ENCODE measurements around the gene RPS5.
"Not testable (repeated sequence)": the region's sequence is repeated elsewhere in the genome, so short reads cannot be mapped to it uniquely, and the experiment has no call there.

The RPS5 gene

DNA sequence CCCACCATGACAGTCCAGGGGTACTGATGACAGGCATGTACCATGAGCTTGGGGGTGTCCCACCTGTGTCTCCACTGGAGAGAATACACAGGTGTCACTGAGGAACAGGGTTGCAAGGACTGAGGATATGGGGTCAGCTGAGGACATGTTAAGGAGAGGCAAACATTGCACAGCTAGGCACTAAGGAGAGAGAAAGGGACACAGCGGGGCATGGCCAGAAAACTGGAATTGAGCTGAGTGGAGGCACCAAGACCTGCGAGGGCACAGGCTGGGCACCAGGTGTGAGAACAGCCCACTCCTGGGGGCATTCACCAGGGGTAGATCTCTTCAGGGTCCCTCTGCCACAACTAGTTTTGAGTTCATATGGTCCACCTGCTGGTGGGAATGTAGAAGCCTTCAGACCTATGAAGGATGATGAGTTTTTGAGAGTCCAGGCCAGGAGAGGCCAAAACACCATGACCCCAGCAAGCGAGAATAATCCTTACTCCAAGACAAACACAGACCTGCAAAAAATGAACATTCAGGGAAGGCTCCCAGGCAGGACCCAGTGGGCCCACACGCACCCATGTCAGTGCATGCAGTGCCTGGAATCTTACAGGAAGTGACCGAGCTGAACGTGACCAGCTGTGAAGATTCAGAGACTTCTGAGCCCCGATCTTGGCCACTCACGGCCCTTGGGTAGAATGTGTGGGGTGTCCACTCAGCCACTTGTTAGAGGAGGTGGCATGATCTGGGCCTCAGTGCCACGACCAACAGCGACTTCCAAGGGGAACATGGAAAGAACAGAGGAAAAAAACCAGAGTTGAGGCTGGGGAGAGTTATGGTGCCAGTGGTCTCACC is 20.0 kb downstream of the RPS5 start:
- DNase-seq (ENCODE audit: low read depth): no peak

DNA sequence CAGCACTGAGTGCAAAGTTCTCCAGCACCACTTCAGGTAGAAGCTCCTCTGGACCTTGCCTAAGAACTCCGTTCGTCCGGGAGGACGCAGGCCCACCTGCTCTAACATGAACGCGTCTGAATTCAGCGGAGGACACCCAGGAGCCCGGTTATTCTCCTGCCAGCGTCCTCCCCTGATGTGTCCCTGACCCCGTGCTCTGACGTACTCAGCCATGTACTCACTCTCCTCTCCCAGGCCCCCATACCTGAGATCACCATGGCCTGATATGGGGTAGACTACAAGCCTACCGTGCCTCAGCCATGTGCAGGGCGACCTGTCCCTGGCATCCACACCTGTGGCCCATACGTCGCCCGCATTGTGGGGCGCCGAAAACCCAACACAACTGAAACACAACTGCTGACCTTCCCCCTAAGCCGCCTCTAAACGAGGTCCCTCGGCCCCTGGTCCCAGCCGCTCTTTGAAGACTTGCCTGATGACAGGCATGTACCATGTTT is 20.6 kb downstream of the RPS5 start:
- DNase-seq (ENCODE audit: low read depth): no peak

GRCh38 chr19:58408152-58409009 is 21.3 kb downstream of the RPS5 start, which contains the start of gene ZNF584:
Gene ZNF584 (plus strand): TSS chr19:58408649. CDS start chr19:58409148, 499 bp downstream.
- peak; percentile 90 for DNase-seq (ENCODE audit: low read depth)

DNA sequence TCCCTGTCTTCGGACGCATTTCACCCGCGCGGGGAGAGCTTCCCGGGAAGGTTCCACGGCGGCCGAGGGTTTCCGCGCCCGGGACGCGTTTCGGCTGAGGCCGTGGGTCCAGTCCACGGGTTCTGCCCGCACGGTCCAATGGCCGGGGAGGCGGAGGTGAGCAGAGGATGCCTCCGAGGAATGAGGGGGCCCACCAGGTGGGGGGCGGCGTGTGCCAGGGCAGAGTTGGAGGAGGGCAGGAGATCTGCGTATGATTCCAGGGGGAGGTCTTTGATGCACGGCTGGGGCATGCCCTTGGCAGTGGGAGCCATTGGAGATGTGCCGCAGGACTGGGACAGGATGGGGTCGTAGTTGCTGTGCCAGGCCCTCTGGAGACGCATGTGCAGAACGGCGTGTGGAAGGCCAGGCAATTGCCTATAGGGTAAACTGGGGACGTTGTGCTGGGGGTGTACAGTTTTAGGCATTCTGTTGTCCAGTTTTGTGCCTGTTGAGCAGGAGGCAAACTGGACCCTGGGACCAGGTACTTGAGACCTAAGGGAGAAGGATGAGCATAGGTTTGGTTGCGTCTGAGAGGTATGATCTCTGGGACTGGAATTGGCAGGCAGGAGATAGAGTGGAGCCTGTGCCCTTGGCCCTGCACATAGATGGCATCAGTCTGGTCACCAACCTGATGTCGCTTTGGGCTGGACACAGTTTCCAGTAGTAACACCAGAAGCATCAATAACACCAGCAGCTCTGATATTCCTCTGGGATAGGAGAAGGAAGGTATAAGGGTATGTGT is 22.1 kb downstream of the RPS5 start:
- no peak for DNase-seq (ENCODE audit: low read depth)

- no peak for DNase-seq (ENCODE audit: low read depth)
Measured at GRCh38 chr19:58416604-58417003, 29.5 kb downstream of the RPS5 start.

DNA sequence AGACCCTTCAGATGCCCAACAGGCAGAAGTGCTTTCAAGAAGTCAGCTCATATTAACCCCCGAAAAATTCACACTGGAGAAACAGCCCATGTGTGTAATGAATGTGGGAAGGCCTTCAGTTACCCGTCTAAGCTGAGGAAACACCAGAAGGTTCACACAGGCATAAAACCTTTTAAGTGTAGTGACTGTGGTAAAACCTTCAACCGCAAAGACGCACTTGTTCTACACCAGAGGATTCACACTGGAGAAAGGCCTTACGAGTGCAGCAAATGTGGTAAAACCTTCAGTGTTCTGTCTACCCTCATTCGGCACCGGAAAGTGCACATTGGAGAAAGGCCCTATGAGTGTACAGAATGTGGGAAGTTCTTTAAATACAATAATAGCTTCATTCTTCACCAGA is 30.0 kb downstream of the RPS5 start:
- no peak for DNase-seq (ENCODE audit: low read depth)

- no peak for DNase-seq (ENCODE audit: low read depth)
Measured at GRCh38 chr19:58428617-58429016, 41.5 kb downstream of the RPS5 start.

GRCh38 chr19:58429745-58430144 is 42.7 kb downstream of the RPS5 start:
- no peak for DNase-seq (ENCODE audit: low read depth)

- DNase-seq (ENCODE audit: low read depth): no peak
Measured at GRCh38 chr19:58434217-58434616, 47.1 kb downstream of the RPS5 start.

- peak; percentile 100 for DNase-seq (ENCODE audit: low read depth)
Measured at GRCh38 chr19:58439576-58440554, 52.8 kb downstream of the RPS5 start, which contains the start of gene ZNF132. Gene ZNF132 (minus strand): TSS chr19:58440153. CDS start chr19:58439821, 332 bp downstream.

GRCh38 chr19:58440556-58440955 is 53.5 kb downstream of the RPS5 start:
- no peak for DNase-seq (ENCODE audit: low read depth)

DNA sequence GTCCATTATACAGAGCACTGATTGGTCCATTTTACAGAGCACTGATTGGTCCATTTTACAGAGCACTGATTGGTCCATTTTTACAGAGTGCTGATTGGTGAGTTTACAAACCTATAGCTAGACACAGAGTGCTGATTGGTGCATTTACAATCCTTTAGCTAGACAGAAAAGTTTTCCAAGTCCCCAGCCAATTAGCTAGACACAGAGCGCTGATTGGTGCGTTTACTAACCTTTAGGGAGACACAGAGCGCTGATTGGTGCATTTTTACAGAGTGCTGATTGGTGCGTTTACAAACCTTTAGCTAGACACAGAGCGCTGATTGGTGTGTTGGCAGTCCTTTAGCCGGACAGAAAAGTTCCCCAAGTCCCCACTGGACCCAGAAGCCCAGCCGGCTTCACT is 55.9 kb downstream of the RPS5 start:
- DNase-seq (ENCODE audit: low read depth): not testable (repeated sequence)
